Measurements from ENCODE around the gene C12orf42. TPM values are rescaled to one million over a fixed set of nuclear protein-coding genes. Genes with fewer than 3 reads are reported as not detected.

Gene C12orf42
- total RNA-seq, 1 experiment from 2014 or later, result not detected

GRCh38 chr12:103303484-103303883, 192.3 kb downstream of the C12orf42 start:
- H3K27me3 ChIP-seq (replicated peaks; ENCODE audit: control insufficient read depth, insufficient read depth, low read length), result no peaks in the 10 kb centered on the region
- H3K4me1 ChIP-seq, result no peaks in the 10 kb centered on the region
- CTCF ChIA-PET, result no interaction called here
- H3K36me3 ChIP-seq (ENCODE audit: control insufficient read depth, insufficient read depth, low read length), result no peaks in the 10 kb centered on the region; the same call in 1 of the 2 replicates
- H3K27me3 Mint-ChIP-seq (ENCODE audit: insufficient read depth, unreplicated experiment), result no peaks in the 10 kb centered on the region
- no peak overlapping the region for H3K4me3 Mint-ChIP-seq (ENCODE audit: unreplicated experiment)
- POLR2A ChIA-PET, result no interaction called here
- H3K9me3 Mint-ChIP-seq (ENCODE audit: unreplicated experiment), result no peaks in the 10 kb centered on the region
- H3K4me1 Mint-ChIP-seq (ENCODE audit: low read depth, unreplicated experiment), result no peaks in the 10 kb centered on the region
- H3K27ac Mint-ChIP-seq (ENCODE audit: unreplicated experiment), result no peak overlapping the region
- H3K9me3 ChIP-seq, result no peaks in the 10 kb centered on the region
- TF ChIP-seq CTCF (IDR thresholded peaks at IDR 0.05; ENCODE audit: insufficient read depth in 1 of 2, low read depth in 1 of 2, low read length in 1 of 2, severe bottlenecking in 1 of 2, unreplicated experiment in 1 of 2), result no peak
- no peaks in the 10 kb centered on the region for H3K36me3 Mint-ChIP-seq (ENCODE audit: insufficient read depth, unreplicated experiment)
- no peak for DNase-seq
- H3K4me3 ChIP-seq (ENCODE audit: low read depth, low read length), result no peak overlapping the region
- BruUV-seq (replicated peaks), result no TSS peak
- intact Hi-C loops (cut with micrococcal nuclease; ENCODE audit: unreplicated experiment), result no loop called here

- intact Hi-C loops (cut with micrococcal nuclease; ENCODE audit: unreplicated experiment), result no loop called here
- Histone ChIP-seq H3K27me3 (replicated peaks; ENCODE audit: control insufficient read depth, insufficient read depth, low read length) (no peaks in the 10 kb centered on the region), H3K4me3 (ENCODE audit: low read depth, low read length) (no peak overlapping the region), H3K36me3 (ENCODE audit: control insufficient read depth, insufficient read depth, low read length) (no peaks in the 10 kb centered on the region), H3K4me1 (no peaks in the 10 kb centered on the region), H3K9me3 (no peaks in the 10 kb centered on the region)
- TF ChIP-seq CTCF (IDR thresholded peaks at IDR 0.05; ENCODE audit: insufficient read depth in 1 of 2, low read depth in 1 of 2, low read length in 1 of 2, severe bottlenecking in 1 of 2, unreplicated experiment in 1 of 2), result no peak
- Mint-ChIP-seq H3K36me3 (ENCODE audit: insufficient read depth, unreplicated experiment) (no peaks in the 10 kb centered on the region), H3K27me3 (ENCODE audit: insufficient read depth, unreplicated experiment) (no peaks in the 10 kb centered on the region), H3K9me3 (ENCODE audit: unreplicated experiment) (no peaks in the 10 kb centered on the region), H3K27ac (ENCODE audit: unreplicated experiment) (no peak overlapping the region), H3K4me1 (ENCODE audit: low read depth, unreplicated experiment) (no peaks in the 10 kb centered on the region), H3K4me3 (ENCODE audit: unreplicated experiment) (no peak overlapping the region)
- no TSS peak for BruUV-seq (replicated peaks)
- ChIA-PET CTCF (no interaction called here), POLR2A (no interaction called here)
- DNase-seq, result no peak
Observed at GRCh38 chr12:103301642-103302591, 193.9 kb downstream of the C12orf42 start.

- H3K9me3 ChIP-seq, result no peaks in the 10 kb centered on the region
- no peaks in the 10 kb centered on the region for H3K36me3 Mint-ChIP-seq (ENCODE audit: insufficient read depth, unreplicated experiment)
- POLR2A ChIA-PET, result no interaction called here
- H3K4me3 Mint-ChIP-seq (ENCODE audit: unreplicated experiment), result no peak overlapping the region
- H3K27me3 ChIP-seq (replicated peaks; ENCODE audit: control insufficient read depth, insufficient read depth, low read length), result no peaks in the 10 kb centered on the region
- peaks cover 3% of the 10 kb centered on the region for H3K27me3 Mint-ChIP-seq (ENCODE audit: insufficient read depth, unreplicated experiment)
- H3K4me1 Mint-ChIP-seq (ENCODE audit: low read depth, unreplicated experiment), result no peaks in the 10 kb centered on the region
- H3K27ac Mint-ChIP-seq (ENCODE audit: unreplicated experiment), result no peak overlapping the region
- DNase-seq, result no peak
- no peaks in the 10 kb centered on the region for H3K9me3 Mint-ChIP-seq (ENCODE audit: unreplicated experiment)
- CTCF ChIA-PET, result no interaction called here
- no peak overlapping the region for H3K4me3 ChIP-seq (ENCODE audit: low read depth, low read length)
- H3K4me1 ChIP-seq, result no peaks in the 10 kb centered on the region
- no peaks in the 10 kb centered on the region for H3K36me3 ChIP-seq (ENCODE audit: control insufficient read depth, insufficient read depth, low read length)
- TF ChIP-seq CTCF (IDR thresholded peaks at IDR 0.05; ENCODE audit: insufficient read depth in 1 of 2, low read depth in 1 of 2, low read length in 1 of 2, severe bottlenecking in 1 of 2, unreplicated experiment in 1 of 2), result no peak
- intact Hi-C loops (cut with micrococcal nuclease; ENCODE audit: unreplicated experiment), result no loop called here
- no TSS peak for BruUV-seq (replicated peaks)
Observed at GRCh38 chr12:103288016-103288415, 207.8 kb downstream of the C12orf42 start.

Data from Caco-2 (cell line).